Stimulated activated CD8-positive, alpha-beta memory T cell treated with anti-CD3 and anti-CD28 coated beads, Interleukin-2, amount 100 ng/mL, for 48 hours (primary cell): Measurements from ENCODE around the gene ZNF682.
"Not testable (repeated sequence)": the region's sequence is repeated elsewhere in the genome, so short reads cannot be mapped to it uniquely, and the experiment has no call there.

ENCODE experiments used
- DNase-seq, 2 donors: peaks; one replicate each; pipeline ENCODE4 v3.0.0-alpha.2; 2020; ENCODE audit warnings: low read depth in 2 of 2

ZNF682 gene

GRCh38 chr19:20039203-20039723 lies at the start of gene ZNF682:
Gene ZNF682, minus strand, starts transcription at chr19:20039505. Its CDS starts 160 bp downstream, at chr19:20039345.
- DNase-seq: peak; percentile 88 to 91

GRCh38 chr19:20082876-20083275 lies 43.6 kb upstream of the ZNF682 start:
- not testable (repeated sequence) for DNase-seq

GRCh38 chr19:20082232-20082833 lies 43.0 kb upstream of the ZNF682 start:
- not testable (repeated sequence) for DNase-seq

- DNase-seq: no peak
Measured at GRCh38 chr19:20080656-20081055, 41.4 kb upstream of the ZNF682 start.

GRCh38 chr19:20079476-20079875 lies 40.2 kb upstream of the ZNF682 start:
- DNase-seq: no peak

GRCh38 chr19:20078581-20079031 lies 39.3 kb upstream of the ZNF682 start:
- peak; percentile 0 to 7 for DNase-seq

- peak; percentile 69 to 77 for DNase-seq
Measured at GRCh38 chr19:20077791-20078463, 38.6 kb upstream of the ZNF682 start, which contains the start of gene ZNF90. Gene ZNF90, plus strand, starts transcription at chr19:20078000. Its CDS starts 133 bp downstream, at chr19:20078133.

GRCh38 chr19:20072936-20073335 lies 33.6 kb upstream of the ZNF682 start:
- no peak for DNase-seq

GRCh38 chr19:20070691-20071090 lies 31.4 kb upstream of the ZNF682 start:
- DNase-seq: no peak

- DNase-seq: not testable (repeated sequence)
Measured at GRCh38 chr19:20068559-20068958, 29.3 kb upstream of the ZNF682 start.

- DNase-seq: no peak
Measured at GRCh38 chr19:20067943-20068342, 28.6 kb upstream of the ZNF682 start.

GRCh38 chr19:20066861-20067260 lies 27.6 kb upstream of the ZNF682 start:
- DNase-seq: no peak

GRCh38 chr19:20060282-20060681 lies 21.0 kb upstream of the ZNF682 start:
- DNase-seq: no peak

GRCh38 chr19:20058738-20059137 lies 19.4 kb upstream of the ZNF682 start:
- not testable (repeated sequence) for DNase-seq

- peak; percentile 45 to 61 for DNase-seq
Measured at GRCh38 chr19:20051841-20052768, 12.8 kb upstream of the ZNF682 start.

- not testable (repeated sequence) for DNase-seq
Measured at GRCh38 chr19:20045742-20046141, 6.4 kb upstream of the ZNF682 start.

GRCh38 chr19:20044663-20045062 lies 5.4 kb upstream of the ZNF682 start:
- no peak for DNase-seq

GRCh38 chr19:20038358-20039202 lies 725 bp downstream of the ZNF682 start:
- no peak for DNase-seq

GRCh38 chr19:20035935-20036334 lies 3.4 kb downstream of the ZNF682 start:
- no peak for DNase-seq

GRCh38 chr19:20028611-20029010 lies 10.7 kb downstream of the ZNF682 start:
- DNase-seq: no peak

- no peak for DNase-seq
Measured at GRCh38 chr19:20005741-20006140, 33.6 kb downstream of the ZNF682 start.
